ENCODE data around the gene INAFM2.

- TF ChIP-seq, protein P1, sequence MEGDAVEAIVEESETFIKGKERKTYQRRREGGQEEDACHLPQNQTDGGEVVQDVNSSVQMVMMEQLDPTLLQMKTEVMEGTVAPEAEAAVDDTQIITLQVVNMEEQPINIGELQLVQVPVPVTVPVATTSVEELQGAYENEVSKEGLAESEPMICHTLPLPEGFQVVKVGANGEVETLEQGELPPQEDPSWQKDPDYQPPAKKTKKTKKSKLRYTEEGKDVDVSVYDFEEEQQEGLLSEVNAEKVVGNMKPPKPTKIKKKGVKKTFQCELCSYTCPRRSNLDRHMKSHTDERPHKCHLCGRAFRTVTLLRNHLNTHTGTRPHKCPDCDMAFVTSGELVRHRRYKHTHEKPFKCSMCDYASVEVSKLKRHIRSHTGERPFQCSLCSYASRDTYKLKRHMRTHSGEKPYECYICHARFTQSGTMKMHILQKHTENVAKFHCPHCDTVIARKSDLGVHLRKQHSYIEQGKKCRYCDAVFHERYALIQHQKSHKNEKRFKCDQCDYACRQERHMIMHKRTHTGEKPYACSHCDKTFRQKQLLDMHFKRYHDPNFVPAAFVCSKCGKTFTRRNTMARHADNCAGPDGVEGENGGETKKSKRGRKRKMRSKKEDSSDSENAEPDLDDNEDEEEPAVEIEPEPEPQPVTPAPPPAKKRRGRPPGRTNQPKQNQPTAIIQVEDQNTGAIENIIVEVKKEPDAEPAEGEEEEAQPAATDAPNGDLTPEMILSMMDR (conservative IDR thresholded peaks at IDR 0.05 in 1 of 2, IDR thresholded peaks at IDR 0.05 in 1 of 2; ENCODE audit: low read depth in 1 of 2, low read length in 2 of 2), result no peak
- TF ChIP-seq EZH2 (IDR thresholded peaks at IDR 0.05; ENCODE audit: low read length, missing control alignments), result no peak
These were observed 45.4 kb downstream of the INAFM2 start for GRCh38 chr15:40368719-40369473.
